Fibroblast of villous mesenchyme (primary cell): ENCODE data around the gene MEF2C. TPM values are rescaled to one million over a fixed set of nuclear protein-coding genes. Genes with fewer than 3 reads are reported as not detected.

ENCODE experiments used
- DNase-seq: peaks from one replicate; pipeline ENCODE4 v3.0.0-alpha.2; 2010; ENCODE audit warnings: low read depth
- H3K4me3 ChIP-seq: 2 replicates; pipeline ENCODE4 v1.5.1; 2011; ENCODE audit warnings: low read depth, mild to moderate bottlenecking, low read length
- total RNA-seq: library from RNA; depleted of rRNA; stranded (reverse); fragments of >200 nt; gene quantifications from 2 replicates; pipeline ENCODE4 v1.2.3, GENCODE V29; 2012
- TF ChIP-seq, protein P1 (sequence below): IDR thresholded peaks from 2 replicates; pipeline ENCODE4 v1.5.1; 2012; ENCODE audit warnings: low read depth, mild to moderate bottlenecking, low read length; ENCODE audit not compliant: insufficient read depth

The MEF2C gene
- total RNA-seq, 1 donor: 16.0 TPM

- TF ChIP-seq, protein P1, sequence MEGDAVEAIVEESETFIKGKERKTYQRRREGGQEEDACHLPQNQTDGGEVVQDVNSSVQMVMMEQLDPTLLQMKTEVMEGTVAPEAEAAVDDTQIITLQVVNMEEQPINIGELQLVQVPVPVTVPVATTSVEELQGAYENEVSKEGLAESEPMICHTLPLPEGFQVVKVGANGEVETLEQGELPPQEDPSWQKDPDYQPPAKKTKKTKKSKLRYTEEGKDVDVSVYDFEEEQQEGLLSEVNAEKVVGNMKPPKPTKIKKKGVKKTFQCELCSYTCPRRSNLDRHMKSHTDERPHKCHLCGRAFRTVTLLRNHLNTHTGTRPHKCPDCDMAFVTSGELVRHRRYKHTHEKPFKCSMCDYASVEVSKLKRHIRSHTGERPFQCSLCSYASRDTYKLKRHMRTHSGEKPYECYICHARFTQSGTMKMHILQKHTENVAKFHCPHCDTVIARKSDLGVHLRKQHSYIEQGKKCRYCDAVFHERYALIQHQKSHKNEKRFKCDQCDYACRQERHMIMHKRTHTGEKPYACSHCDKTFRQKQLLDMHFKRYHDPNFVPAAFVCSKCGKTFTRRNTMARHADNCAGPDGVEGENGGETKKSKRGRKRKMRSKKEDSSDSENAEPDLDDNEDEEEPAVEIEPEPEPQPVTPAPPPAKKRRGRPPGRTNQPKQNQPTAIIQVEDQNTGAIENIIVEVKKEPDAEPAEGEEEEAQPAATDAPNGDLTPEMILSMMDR: no peak
- H3K4me3 ChIP-seq: no peak overlapping the region
- DNase-seq: no peak
Observed at GRCh38 chr5:88838500-88838899, 44.5 kb downstream of the MEF2C start.

DNA sequence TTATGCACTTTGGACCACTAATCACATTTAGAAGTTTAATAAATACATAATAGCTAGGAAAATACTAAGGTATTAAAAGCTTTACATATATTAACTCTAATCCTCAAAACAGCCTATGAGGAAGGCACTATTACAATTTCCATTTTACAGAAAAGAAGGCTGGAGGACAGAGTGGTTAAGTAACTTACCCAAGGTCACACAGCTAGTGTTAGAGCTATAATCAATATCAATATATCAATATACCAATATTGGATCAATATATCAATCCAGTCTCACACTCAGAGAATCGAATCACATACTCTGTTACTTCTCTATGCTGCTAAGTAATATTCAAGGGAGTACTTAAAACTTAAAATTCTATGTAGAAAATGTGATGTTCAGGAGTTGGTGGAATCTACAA lies 45.2 kb downstream of the MEF2C start:
- H3K4me3 ChIP-seq: no peak overlapping the region
- TF ChIP-seq, protein P1: no peak
- no peak for DNase-seq

- H3K4me3 ChIP-seq: no peak overlapping the region
- TF ChIP-seq, protein P1: no peak
- no peak for DNase-seq
Observed at GRCh38 chr5:88837222-88837621, 45.8 kb downstream of the MEF2C start.

DNA sequence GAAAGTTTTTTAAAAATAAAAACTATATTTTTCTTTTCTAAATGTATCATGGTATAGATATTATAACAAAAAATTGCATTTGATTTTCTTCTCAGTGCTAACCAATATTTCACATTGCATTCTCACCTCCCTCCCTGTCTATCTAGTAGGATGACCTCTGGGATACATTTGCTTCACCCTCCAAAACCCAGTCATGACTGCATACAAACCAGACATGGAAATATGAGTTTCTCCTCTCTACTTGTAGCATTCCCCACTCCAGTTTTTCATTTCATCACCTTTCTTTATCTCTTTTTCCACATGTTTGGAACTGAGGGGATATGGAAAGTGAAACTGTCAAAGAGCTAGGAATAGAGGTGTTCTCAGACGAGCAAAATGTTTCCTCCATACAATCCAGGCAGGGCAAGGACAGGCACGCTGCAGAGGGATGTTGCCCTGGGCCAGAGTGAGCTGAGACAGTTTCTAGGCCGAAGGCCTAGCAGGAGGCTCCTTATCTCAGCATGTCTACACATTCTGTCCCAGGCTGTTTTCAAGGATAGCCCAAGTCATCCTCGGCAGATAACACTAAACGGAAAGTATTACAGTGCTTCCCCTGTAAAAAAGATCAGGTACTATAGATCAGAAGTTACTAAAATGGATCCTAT lies 46.7 kb downstream of the MEF2C start:
- DNase-seq: peak; percentile 41
- TF ChIP-seq, protein P1: no peak
- no peak overlapping the region for H3K4me3 ChIP-seq

GRCh38 chr5:88834499-88834898 lies 48.5 kb downstream of the MEF2C start:
- H3K4me3 ChIP-seq: no peak overlapping the region
- DNase-seq: no peak
- TF ChIP-seq, protein P1: no peak

DNA sequence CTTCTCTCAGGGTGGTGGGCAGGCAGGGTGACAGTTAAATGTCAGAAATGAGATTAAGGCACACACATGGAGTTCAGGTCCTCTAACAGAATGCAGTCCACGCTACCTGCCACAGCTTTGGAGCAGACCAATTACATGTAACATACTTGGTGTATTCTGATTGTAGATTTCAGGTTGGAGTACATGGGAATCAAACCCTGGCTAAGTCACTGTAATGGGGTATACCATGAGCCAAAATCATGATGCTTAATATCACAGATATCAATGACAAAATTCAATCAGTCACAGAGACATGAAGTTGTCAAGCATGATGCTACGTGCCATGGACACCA lies 48.9 kb downstream of the MEF2C start:
- DNase-seq: no peak
- TF ChIP-seq, protein P1: no peak
- no peak overlapping the region for H3K4me3 ChIP-seq
